Calu3 (cell line): ENCODE measurements around the gene ARHGAP4. TPM values are rescaled to one million over a fixed set of nuclear protein-coding genes. Genes with fewer than 3 reads are reported as not detected.

Experiments
- BruUV-seq: library from RNA; stranded (reverse); fragments of 400-500 nt; replicated peaks from 2 replicates; lab custom pipeline; 2021; lab: Mats Ljungman, UMichigan
- CTCF ChIA-PET: fragments of 300-600 bp; sonication (Branson Sonifier 250); formaldehyde crosslinking; loops from one replicate; lab custom pipeline; 2022; ENCODE audit warnings: antibody characterized with exemption; lab: Charles Lee
- DNase-seq: peaks from one replicate; pipeline ENCODE4 v3.0.0; 2022
- H3K27ac Mint-ChIP-seq: one replicate; pipeline ENCODE4 v1.8.0; 2022; ENCODE audit warnings: mixed read lengths; ENCODE audit not compliant: unreplicated experiment
- H3K27me3 Mint-ChIP-seq: one replicate; pipeline ENCODE4 v1.8.0; 2022; ENCODE audit warnings: mixed read lengths; ENCODE audit not compliant: unreplicated experiment
- H3K36me3 Mint-ChIP-seq: one replicate; pipeline ENCODE4 v1.8.0; 2022; ENCODE audit warnings: mild to moderate bottlenecking, moderate library complexity, mixed read lengths; ENCODE audit not compliant: insufficient read depth, unreplicated experiment
- H3K4me1 Mint-ChIP-seq: one replicate; pipeline ENCODE4 v1.8.0; 2022; ENCODE audit warnings: mild to moderate bottlenecking, low read depth, mixed read lengths; ENCODE audit not compliant: unreplicated experiment
- H3K4me3 Mint-ChIP-seq: one replicate; pipeline ENCODE4 v1.8.0; 2022; ENCODE audit warnings: mild to moderate bottlenecking, low read depth, moderate library complexity, mixed read lengths; ENCODE audit not compliant: unreplicated experiment
- H3K9me3 Mint-ChIP-seq: one replicate; pipeline ENCODE4 v1.8.0; 2022; ENCODE audit warnings: low read depth, mixed read lengths; ENCODE audit not compliant: unreplicated experiment
- CTCF ChIP-seq: fragments of 200-600 bp; IDR thresholded peaks from one replicate; pipeline ENCODE4 v1.8.0; 2022; ENCODE audit warnings: antibody characterized with exemption; ENCODE audit not compliant: unreplicated experiment
- intact Hi-C: fragments of 100-400 bp; cut with micrococcal nuclease; formaldehyde crosslinking; loops from one replicate; pipeline ENCODE4 v1.10.0; 2022; ENCODE audit not compliant: unreplicated experiment
- total RNA-seq: library from RNA; stranded (reverse); gene quantifications from 2 replicates; pipeline ENCODE4 v1.2.3, GENCODE V29; 2022

The ARHGAP4 gene
- total RNA-seq, 1 experiment from 2014 or later: 3.8 TPM

GRCh38 chrX:153861151-153861550, 64.9 kb downstream of the ARHGAP4 start:
- CTCF ChIA-PET: no interaction called here
- no peak for DNase-seq

More at GRCh38 chrX:153861151-153861550, 64.9 kb downstream of the ARHGAP4 start:
- Mint-ChIP-seq H3K9me3 (no peaks in the 10 kb centered on the region), H3K27ac (no peak overlapping the region), H3K36me3 (peaks cover 7% of the 10 kb centered on the region), H3K4me3 (no peak overlapping the region), H3K4me1 (no peaks in the 10 kb centered on the region), H3K27me3 (peaks cover 51% of the 10 kb centered on the region)
- BruUV-seq: no TSS peak
- intact Hi-C loops: no loop called here
- no peak for TF ChIP-seq CTCF

Other genes starting within 250 kb of the ARHGAP4 start
- gene SLC6A8, start 238.3 kb downstream of the ARHGAP4 start, total RNA-seq: 24.6 and 27.4 TPM in 2 replicates
- 371 and 407 TPM in 2 replicates for gene BCAP31, start 201.9 kb downstream of the ARHGAP4 start, total RNA-seq
- 14.4 and 22.8 TPM in 2 replicates for gene ABCD1, start 201.4 kb downstream of the ARHGAP4 start, total RNA-seq
- 37.5 and 49.2 TPM in 2 replicates for gene PLXNB3, start 162.0 kb downstream of the ARHGAP4 start, total RNA-seq
- gene SRPK3, start 145.2 kb downstream of the ARHGAP4 start, total RNA-seq: 0.14 and 0.29 TPM in 2 replicates
- 64.5 and 71.2 TPM in 2 replicates for gene IDH3G, start 131.9 kb downstream of the ARHGAP4 start, total RNA-seq
- gene SSR4, start 131.6 kb downstream of the ARHGAP4 start, total RNA-seq: 360 and 391 TPM in 2 replicates
- 0.59 and 0.76 TPM in 2 replicates for gene PDZD4, start 95.7 kb downstream of the ARHGAP4 start, total RNA-seq
- 14.2 and 16.1 TPM in 2 replicates for gene L1CAM, start 40.1 kb downstream of the ARHGAP4 start, total RNA-seq
- gene AVPR2, start 21.6 kb downstream of the ARHGAP4 start, total RNA-seq: not detected in 2 replicates
- 132 and 139 TPM in 2 replicates for gene NAA10, start 8.8 kb upstream of the ARHGAP4 start, total RNA-seq
- gene RENBP, start 18.4 kb upstream of the ARHGAP4 start, total RNA-seq: 0.80 and 1.6 TPM in 2 replicates
- gene HCFC1, start 45.6 kb upstream of the ARHGAP4 start, total RNA-seq: 76.0 and 77.7 TPM in 2 replicates
- 9.4 and 9.9 TPM in 2 replicates for gene TMEM187, start 46.5 kb upstream of the ARHGAP4 start, total RNA-seq
- gene IRAK1, start 93.6 kb upstream of the ARHGAP4 start, total RNA-seq: 194 and 208 TPM in 2 replicates
- gene MECP2, start 171.5 kb upstream of the ARHGAP4 start, total RNA-seq: 64.3 and 69.9 TPM in 2 replicates
- gene OPN1LW, start 218.0 kb upstream of the ARHGAP4 start, total RNA-seq: not detected in 2 replicates